GM12864 (cell line): ENCODE measurements around the gene ELMO1.
A peak's percentile ranks its signal among the peaks of the same experiment; 100 is the strongest.

ENCODE experiments used
- DNase-seq: peaks from one replicate; pipeline ENCODE4 v3.0.0-alpha.2; 2011; ENCODE audit warnings: low read depth
- H3K4me3 ChIP-seq: 2 replicates; pipeline ENCODE4 v1.5.1; 2011; ENCODE audit warnings: mild to moderate bottlenecking, low read depth, low read length, control low read depth
- TF ChIP-seq, protein P1 (sequence below): IDR thresholded peaks from 2 replicates; pipeline ENCODE4 v1.5.1; 2011; ENCODE audit warnings: low read depth, mild to moderate bottlenecking, moderate library complexity, low read length, control low read depth, inconsistent platforms; ENCODE audit errors: missing control alignments

Gene ELMO1

DNA sequence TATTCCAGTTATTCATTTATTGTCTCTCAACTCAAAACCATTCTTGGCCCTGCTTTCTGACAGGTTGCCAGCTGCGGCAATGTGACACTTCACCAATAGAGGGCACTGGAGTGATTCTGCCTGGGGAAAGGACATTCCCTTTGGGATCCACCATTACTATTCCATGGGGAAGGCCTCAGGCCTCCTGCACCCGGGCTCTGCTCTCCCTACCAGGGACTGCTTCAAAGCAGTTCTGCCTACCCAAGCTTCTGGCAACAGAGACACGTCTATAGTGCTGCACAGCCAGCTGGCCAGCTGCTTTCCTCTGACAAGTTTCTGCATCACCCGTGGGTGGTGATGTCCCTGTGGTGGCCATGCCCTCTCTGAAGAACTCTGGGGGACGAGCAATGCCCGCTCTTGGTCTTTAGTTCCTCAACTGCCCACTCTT lies 163.8 kb downstream of the ELMO1 start:
- no peak overlapping the region for H3K4me3 ChIP-seq
- no peak for DNase-seq
- TF ChIP-seq, protein P1, sequence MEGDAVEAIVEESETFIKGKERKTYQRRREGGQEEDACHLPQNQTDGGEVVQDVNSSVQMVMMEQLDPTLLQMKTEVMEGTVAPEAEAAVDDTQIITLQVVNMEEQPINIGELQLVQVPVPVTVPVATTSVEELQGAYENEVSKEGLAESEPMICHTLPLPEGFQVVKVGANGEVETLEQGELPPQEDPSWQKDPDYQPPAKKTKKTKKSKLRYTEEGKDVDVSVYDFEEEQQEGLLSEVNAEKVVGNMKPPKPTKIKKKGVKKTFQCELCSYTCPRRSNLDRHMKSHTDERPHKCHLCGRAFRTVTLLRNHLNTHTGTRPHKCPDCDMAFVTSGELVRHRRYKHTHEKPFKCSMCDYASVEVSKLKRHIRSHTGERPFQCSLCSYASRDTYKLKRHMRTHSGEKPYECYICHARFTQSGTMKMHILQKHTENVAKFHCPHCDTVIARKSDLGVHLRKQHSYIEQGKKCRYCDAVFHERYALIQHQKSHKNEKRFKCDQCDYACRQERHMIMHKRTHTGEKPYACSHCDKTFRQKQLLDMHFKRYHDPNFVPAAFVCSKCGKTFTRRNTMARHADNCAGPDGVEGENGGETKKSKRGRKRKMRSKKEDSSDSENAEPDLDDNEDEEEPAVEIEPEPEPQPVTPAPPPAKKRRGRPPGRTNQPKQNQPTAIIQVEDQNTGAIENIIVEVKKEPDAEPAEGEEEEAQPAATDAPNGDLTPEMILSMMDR = peak; percentile 90

- no peak for DNase-seq
- TF ChIP-seq, protein P1 = no peak
- no peak overlapping the region for H3K4me3 ChIP-seq
Observed at GRCh38 chr7:37284285-37284684, 164.4 kb downstream of the ELMO1 start.

DNA sequence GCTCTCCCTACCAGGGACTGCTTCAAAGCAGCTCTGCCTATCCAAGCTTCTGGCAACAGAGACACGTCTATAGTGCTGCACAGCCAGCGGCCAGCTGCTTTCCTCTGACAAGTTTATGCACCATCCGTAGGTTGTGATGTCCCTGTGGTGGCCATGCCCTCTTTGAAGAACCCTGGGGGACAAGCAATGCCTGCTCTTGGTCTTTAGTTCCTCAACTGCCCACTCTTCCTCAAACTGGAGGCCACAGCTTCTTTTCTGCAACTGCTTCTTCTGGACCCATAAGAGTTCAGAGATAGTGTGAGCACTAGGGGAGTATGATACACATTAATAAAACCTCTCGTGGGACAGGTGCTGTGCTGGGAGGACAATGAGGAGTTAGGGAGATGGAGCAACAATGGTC lies 164.9 kb downstream of the ELMO1 start:
- DNase-seq = no peak
- H3K4me3 ChIP-seq = no peak overlapping the region
- TF ChIP-seq, protein P1 = no peak

DNA sequence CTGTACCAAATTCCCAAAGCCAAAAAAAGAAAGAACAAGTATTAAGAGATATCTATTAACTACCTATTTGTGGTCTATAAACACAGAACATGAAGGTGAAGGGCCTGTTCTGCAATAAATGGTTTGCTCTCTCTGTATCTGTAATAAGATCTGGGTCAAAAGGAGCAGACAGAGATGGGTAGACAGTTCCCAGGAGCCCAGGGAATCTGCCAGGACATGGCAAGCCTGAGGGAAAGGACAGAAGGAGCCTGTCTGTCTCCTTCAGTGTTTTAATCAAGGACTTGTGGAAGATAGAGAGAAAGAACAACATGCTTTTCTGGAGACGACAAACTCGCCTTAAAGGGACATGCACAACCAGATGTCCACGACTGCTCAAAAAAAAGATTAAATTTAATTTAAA lies 165.7 kb downstream of the ELMO1 start:
- TF ChIP-seq, protein P1 = no peak
- no peak for DNase-seq
- H3K4me3 ChIP-seq = no peak overlapping the region

DNA sequence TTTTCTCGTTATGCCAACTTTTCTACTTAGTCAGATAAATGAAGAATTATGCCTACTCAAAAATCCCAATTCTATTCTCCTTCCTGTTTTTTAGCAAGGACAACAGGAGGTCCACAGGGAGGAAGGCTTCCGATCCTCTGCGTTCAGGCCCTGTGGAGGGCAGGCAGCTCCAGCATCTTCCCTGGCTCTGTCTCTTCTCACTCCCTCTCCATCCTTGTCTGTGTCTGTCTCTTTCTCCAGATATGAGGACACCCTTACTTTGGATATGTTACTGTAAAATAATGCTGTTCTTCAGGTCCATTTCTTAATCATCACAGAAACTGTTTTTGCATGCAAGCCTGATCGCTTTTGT lies 166.6 kb downstream of the ELMO1 start:
- no peak for DNase-seq
- TF ChIP-seq, protein P1 = no peak
- no peak overlapping the region for H3K4me3 ChIP-seq

DNA sequence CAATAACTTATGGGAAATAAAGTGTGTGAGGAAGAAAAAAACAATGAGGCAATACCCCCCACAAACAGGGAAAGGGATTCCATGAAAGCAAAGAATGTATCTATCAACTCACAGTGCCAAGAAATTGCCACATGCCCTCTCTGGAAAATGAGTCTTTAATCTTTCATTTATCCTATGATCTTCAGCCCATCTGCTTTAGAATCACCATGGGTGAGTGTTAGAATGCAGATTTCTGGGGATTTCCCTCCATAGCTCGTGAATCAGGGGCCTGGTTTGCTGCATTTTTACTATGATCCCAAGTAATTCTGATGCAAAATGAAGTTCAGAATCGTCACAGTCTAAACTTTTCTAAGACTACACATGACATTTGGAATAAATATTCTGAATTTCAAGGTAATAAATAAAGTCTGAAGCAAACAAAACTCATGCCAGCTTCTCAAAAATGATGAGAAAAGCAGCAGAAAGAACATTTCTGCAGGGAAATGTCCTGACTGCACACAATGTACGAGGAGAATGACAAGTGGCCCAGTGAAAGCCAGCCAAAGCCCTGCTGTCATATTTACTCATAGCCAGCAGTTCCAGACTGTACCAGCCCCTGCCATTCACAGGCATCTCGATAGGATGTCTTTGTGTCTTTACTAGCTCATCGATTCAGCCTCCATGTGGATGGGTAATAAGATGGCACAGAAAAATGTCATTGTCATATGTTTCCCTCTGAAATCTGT lies 167.1 kb downstream of the ELMO1 start:
- DNase-seq = no peak
- TF ChIP-seq, protein P1 = no peak
- H3K4me3 ChIP-seq = no peak overlapping the region

GRCh38 chr7:37277513-37277912 lies 171.2 kb downstream of the ELMO1 start:
- no peak overlapping the region for H3K4me3 ChIP-seq
- TF ChIP-seq, protein P1 = no peak
- DNase-seq = no peak
